Brain microvascular endothelial cell (primary cell): ENCODE results near the gene TULP4.

ENCODE experiments used
- DNase-seq: peaks from one replicate; pipeline ENCODE4 v3.0.0-alpha.2; 2020
- H3K27ac ChIP-seq: fragments of 250-450 bp; sonication (Bioruptor Pico); 2 replicates; pipeline ENCODE4 v1.5.1; 2020; ENCODE audit warnings: mild to moderate bottlenecking, moderate library complexity
- H3K27me3 ChIP-seq: fragments of 250-450 bp; sonication (Bioruptor Pico); replicated peaks from 2 replicates; pipeline ENCODE4 v1.5.1; 2020; ENCODE audit warnings: mild to moderate bottlenecking
- H3K36me3 ChIP-seq: fragments of 250-450 bp; sonication (Bioruptor Pico); replicated peaks from 2 replicates; pipeline ENCODE4 v1.5.1; 2020; ENCODE audit warnings: mild to moderate bottlenecking
- H3K4me3 ChIP-seq: 2 replicates; pipeline ENCODE4 v1.5.1; 2011; ENCODE audit warnings: low read depth, mild to moderate bottlenecking, control low read depth, low read length, moderate library complexity
- in situ Hi-C: cut with HindIII; loops from 2 replicates; pipeline ENCODE4 v1.10.0; 2017; ENCODE audit warnings: low sequenced_read_pairs, low pct_ligation_motif_present
- TF ChIP-seq, protein P1 (sequence below): IDR thresholded peaks from 2 replicates; pipeline ENCODE4 v1.5.1; 2011; ENCODE audit warnings: low read depth, mild to moderate bottlenecking, moderate library complexity, low read length, control low read depth, inconsistent platforms; ENCODE audit errors: missing control alignments

TULP4 gene

GRCh38 chr6:158516098-158516497, 203.8 kb downstream of the TULP4 start:
- Histone ChIP-seq H3K27me3 (no peaks in the 10 kb centered on the region), H3K27ac (no peak overlapping the region), H3K36me3 (no peaks in the 10 kb centered on the region), H3K4me3 (no peak overlapping the region)
- TF ChIP-seq, protein P1, sequence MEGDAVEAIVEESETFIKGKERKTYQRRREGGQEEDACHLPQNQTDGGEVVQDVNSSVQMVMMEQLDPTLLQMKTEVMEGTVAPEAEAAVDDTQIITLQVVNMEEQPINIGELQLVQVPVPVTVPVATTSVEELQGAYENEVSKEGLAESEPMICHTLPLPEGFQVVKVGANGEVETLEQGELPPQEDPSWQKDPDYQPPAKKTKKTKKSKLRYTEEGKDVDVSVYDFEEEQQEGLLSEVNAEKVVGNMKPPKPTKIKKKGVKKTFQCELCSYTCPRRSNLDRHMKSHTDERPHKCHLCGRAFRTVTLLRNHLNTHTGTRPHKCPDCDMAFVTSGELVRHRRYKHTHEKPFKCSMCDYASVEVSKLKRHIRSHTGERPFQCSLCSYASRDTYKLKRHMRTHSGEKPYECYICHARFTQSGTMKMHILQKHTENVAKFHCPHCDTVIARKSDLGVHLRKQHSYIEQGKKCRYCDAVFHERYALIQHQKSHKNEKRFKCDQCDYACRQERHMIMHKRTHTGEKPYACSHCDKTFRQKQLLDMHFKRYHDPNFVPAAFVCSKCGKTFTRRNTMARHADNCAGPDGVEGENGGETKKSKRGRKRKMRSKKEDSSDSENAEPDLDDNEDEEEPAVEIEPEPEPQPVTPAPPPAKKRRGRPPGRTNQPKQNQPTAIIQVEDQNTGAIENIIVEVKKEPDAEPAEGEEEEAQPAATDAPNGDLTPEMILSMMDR = no peak
- no peak for DNase-seq
- in situ Hi-C loops = no loop called here

DNA sequence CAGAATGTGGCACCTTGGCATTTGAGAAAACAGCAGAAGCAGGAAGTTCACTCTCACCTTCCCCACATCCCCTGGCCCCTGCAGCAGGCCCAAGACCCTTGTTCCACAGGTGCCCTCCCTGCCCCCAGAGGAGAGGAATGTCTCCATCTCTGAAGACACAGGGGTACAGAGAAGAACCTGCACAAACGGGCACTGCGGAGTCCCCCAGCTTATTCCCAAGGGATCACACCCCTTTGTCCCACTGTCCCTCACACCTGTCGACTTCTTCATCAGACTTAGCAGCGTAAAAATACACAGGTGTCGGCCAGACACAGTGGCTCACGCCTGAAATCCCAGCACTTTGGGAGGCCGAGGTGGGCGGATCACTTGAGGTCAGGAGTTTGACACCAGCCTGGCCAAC, 204.8 kb downstream of the TULP4 start:
- Histone ChIP-seq H3K4me3 (no peak overlapping the region), H3K27me3 (no peaks in the 10 kb centered on the region), H3K27ac (no peak overlapping the region), H3K36me3 (no peaks in the 10 kb centered on the region)
- TF ChIP-seq, protein P1 = no peak
- in situ Hi-C loops = no loop called here
- no peak for DNase-seq

DNA sequence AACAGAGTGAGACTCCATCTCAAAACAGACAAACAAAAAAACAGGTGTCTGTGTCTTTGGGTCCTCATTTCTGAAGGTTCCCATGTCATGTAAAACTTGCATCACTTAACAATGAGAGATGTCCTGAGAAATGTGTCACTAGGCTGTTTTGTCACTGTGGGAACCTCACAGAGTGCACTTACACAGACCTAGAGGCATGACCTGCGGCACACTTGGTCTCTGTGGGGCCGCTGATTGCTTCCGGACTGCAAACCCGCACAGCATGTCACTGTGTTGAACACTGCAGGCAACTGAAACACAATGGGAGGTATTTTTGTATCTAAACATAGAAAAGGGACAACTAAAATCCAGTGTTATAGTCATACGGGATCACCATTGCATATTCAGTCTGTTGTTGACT, 205.3 kb downstream of the TULP4 start:
- Histone ChIP-seq H3K27me3 (no peaks in the 10 kb centered on the region), H3K36me3 (no peaks in the 10 kb centered on the region), H3K27ac (no peak overlapping the region), H3K4me3 (no peak overlapping the region)
- DNase-seq = peak; percentile 14
- in situ Hi-C loops = no loop called here
- TF ChIP-seq, protein P1 = no peak

DNA sequence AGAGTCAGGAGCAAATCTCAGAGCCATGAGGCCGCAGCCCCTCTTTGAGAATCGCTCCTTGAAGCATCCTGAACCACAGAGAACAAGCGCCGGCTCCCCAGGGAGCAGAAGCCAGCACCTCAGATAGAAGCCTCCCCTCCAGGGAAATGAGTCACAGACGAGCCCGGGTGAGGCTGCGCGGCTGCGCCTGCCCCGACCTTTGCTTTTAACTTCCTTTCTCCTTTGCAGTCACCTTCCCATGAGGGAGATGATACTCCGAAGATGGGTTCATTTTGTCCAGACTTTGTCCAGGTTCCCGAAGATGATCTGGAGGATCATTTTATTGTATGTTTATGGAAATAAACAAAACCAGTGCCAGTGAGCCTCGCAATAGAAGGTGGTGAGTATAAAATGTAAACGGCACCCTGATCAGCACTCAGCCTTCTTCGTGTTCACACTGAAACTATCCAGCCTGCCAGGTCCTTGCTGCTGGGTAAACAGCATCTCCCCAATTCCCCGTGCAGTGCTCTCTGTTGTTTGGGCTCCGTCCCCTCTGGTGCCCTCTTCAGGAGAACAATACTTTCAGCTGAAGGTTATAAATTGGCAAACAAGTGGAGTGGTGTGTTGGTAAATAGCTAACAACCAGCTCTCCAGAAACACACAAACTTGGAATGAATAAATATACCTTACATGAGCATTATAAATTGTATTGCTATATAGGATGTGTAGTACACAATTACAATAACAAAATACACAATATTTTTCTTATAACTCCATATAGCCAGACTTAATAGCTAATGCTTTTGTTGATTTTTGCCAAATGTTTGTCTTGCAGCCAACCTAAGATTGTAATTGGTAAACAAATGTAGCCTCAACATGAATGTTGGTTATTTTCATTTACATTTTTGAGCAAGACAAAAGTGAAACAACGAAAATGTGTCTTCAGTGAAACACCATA, 206.2 kb downstream of the TULP4 start:
- H3K27ac ChIP-seq = no peak overlapping the region
- TF ChIP-seq, protein P1 = peak; percentile 81
- in situ Hi-C loops = no loop called here
- peak; percentile 81 for DNase-seq
- H3K36me3 ChIP-seq = no peaks in the 10 kb centered on the region
- H3K27me3 ChIP-seq = no peaks in the 10 kb centered on the region
- H3K4me3 ChIP-seq = peak overlapping the region; percentile 42

GRCh38 chr6:158519300-158519699, 207.0 kb downstream of the TULP4 start:
- in situ Hi-C loops = no loop called here

More at GRCh38 chr6:158519300-158519699, 207.0 kb downstream of the TULP4 start:
- Histone ChIP-seq H3K27ac (no peak overlapping the region), H3K27me3 (no peaks in the 10 kb centered on the region), H3K36me3 (no peaks in the 10 kb centered on the region), H3K4me3 (no peak overlapping the region)
- TF ChIP-seq, protein P1 = no peak
- DNase-seq = no peak
